Ovary (tissue), 9 donors: ENCODE results near the gene ZNF587. TPM values are rescaled to one million over a fixed set of nuclear protein-coding genes. Genes with fewer than 3 reads are reported as not detected.
A peak's percentile ranks its signal among the peaks of the same experiment; 100 is the strongest.
"Not testable (repeated sequence)": the region's sequence is repeated elsewhere in the genome, so short reads cannot be mapped to it uniquely, and the experiment has no call there.

ENCODE experiments used
- DNase-seq, 5 donors: peaks; one replicate each; pipeline ENCODE4 v3.0.0-alpha.2; 2019 to 2020
- H3K27ac ChIP-seq, 2 donors: fragments of 200-600 bp; one replicate each; pipeline versions ENCODE4 v1.5.1 to v1.8.0; 2019 to 2022
- H3K27me3 ChIP-seq: fragments of 200-600 bp; one replicate; pipeline ENCODE4 v1.8.0; 2022
- H3K36me3 ChIP-seq: fragments of 200-600 bp; sonication (generic); one replicate; pipeline ENCODE4 v1.5.1; 2019
- H3K4me1 ChIP-seq: one replicate; pipeline ENCODE4 v1.8.1; 2013; ENCODE audit warnings: mild to moderate bottlenecking, moderate library complexity; ENCODE audit not compliant: insufficient read depth
- H3K4me3 ChIP-seq: fragments of 200-600 bp; sonication (generic); one replicate; pipeline ENCODE4 v1.5.1; 2017
- H3K9me3 ChIP-seq, 2 donors: fragments of 200-600 bp in 1 of 2; sonication (generic) in 1 of 2; one replicate each; pipeline versions ENCODE4 v1.5.1 to v1.8.1; 2013 to 2019; ENCODE audit warnings: mild to moderate bottlenecking in 1 of 2, moderate library complexity in 1 of 2
- CTCF ChIP-seq, 3 donors: fragments of 450-650 bp in 2 of 3; fragments of 200-600 bp in 1 of 3; IDR thresholded peaks; one replicate each; pipeline versions ENCODE4 v1.5.1 to v1.8.0; 2016 to 2022; ENCODE audit warnings: antibody characterized with exemption in 3 of 3, mild to moderate bottlenecking in 1 of 3
- EP300 ChIP-seq: sonication (generic); formaldehyde crosslinking; IDR thresholded peaks from one replicate; pipeline ENCODE4 v1.6.1; 2017; ENCODE audit warnings: antibody characterized with exemption
- POLR2A ChIP-seq: fragments of 450-650 bp; IDR thresholded peaks from one replicate; pipeline ENCODE4 v1.6.1; 2017; ENCODE audit warnings: antibody characterized with exemption, mild to moderate bottlenecking, moderate library complexity
- WGBS, 3 donors: extraction: QIAGEN DNeasy Blood & Tissue Kit in 1 of 3; methylation state at CpG; one replicate each; pipeline versions ENCODE4 v1.1.5 to v1.1.7; 2013 to 2017; 5-methylcytosine and 5-hydroxymethylcytosine counted together
- intact Hi-C, 4 donors: fragments of 100-400 bp; cut with DNase I; formaldehyde crosslinking; loops; one replicate each; pipeline versions ENCODE4 v1.11.0 to v1.15.1; 2022 to 2023
- polyA plus RNA-seq, 2 donors: library from polyadenylated mRNA; stranded (reverse); fragments of 200-250 nt in 1 of 2; fragments of 350-450 nt in 1 of 2; fragmentation: Illumina TruSeq in 1 of 2; extraction: RNeasy Lipid Tissue Mini Kit (QIAGEN cat#74804) in 1 of 2; gene quantifications; one replicate each; pipeline ENCODE4 v1.2.3, GENCODE V29; 2013 to 2014
- total RNA-seq, 7 donors: library from RNA; depleted of rRNA in 2 of 7; stranded (reverse); fragments of >200 nt in 2 of 7; fragmentation: NEBNext Ultra II Directional in 3 of 7; extraction: Animal tissue kit (Norgen Biotek cat#: 25700) in 3 of 7; gene quantifications; one replicate each; pipeline versions ENCODE4 v1.1.0 to v1.2.4, GENCODE V29; 2016 to 2023
- donor health status: DM: no; HTN: no; CAD: no; lungs with moderate emphysema.
- donor health status: DM: no; HTN: no; CAD: no.
- donor health status: Bipolar disorder and iron deficiency.
- donor health status: DM: yes; HTN: yes; CAD: no.
- donor health status: DM: no; HTN: no; CAD: no.
- donor health status: DM: yes; HTN: yes; CAD: no.

ZNF587 gene
- total and polyA plus RNA-seq, 9 donors, result 12.3 to 41.6 (median 36.8) TPM

GRCh38 chr19:57803594-57804325, 45.9 kb upstream of the ZNF587 start:
- 0 to 3% (median 1%) methylated on average over 19 of the region's 19 CpGs for WGBS, 3 donors
- intact Hi-C loops, result no loop called here
- peaks cover 3% of the 10 kb centered on the region for H3K4me1 ChIP-seq
- peak overlapping the region; percentile 53 for H3K4me3 ChIP-seq
- no peaks in the 10 kb centered on the region for H3K27me3 ChIP-seq
- no peaks in the 10 kb centered on the region for H3K36me3 ChIP-seq
- peak in 3 of 5 donors; percentile 25 to 56 (median 52) for DNase-seq
- peak overlapping the region in 1 of 2 donors; percentile 19 for H3K27ac ChIP-seq
- TF ChIP-seq POLR2A (no peak), CTCF (IDR thresholded peaks at IDR 0.05) (no peak), EP300 (no peak)
- H3K9me3 ChIP-seq, result no peaks in the 10 kb centered on the region

GRCh38 chr19:57807541-57807940, 42.1 kb upstream of the ZNF587 start:
- 85 to 89% (median 88%) methylated on average over 2 of the region's 2 CpGs for WGBS, 3 donors
- no peak overlapping the region for H3K4me3 ChIP-seq
- H3K27me3 ChIP-seq, result no peaks in the 10 kb centered on the region
- intact Hi-C loops, result no loop called here
- H3K4me1 ChIP-seq, result peaks cover 2% of the 10 kb centered on the region
- H3K27ac ChIP-seq, result no peak overlapping the region
- no peaks in the 10 kb centered on the region for H3K36me3 ChIP-seq
- no peak for DNase-seq
- H3K9me3 ChIP-seq, result no peaks in the 10 kb centered on the region
- no peak for TF ChIP-seq POLR2A
- no peak for TF ChIP-seq CTCF (IDR thresholded peaks at IDR 0.05)
- no peak for TF ChIP-seq EP300

- H3K27ac ChIP-seq, H3K27me3 ChIP-seq, H3K9me3 ChIP-seq, intact Hi-C loops, H3K4me3 ChIP-seq, DNase-seq, H3K36me3 ChIP-seq, H3K4me1 ChIP-seq: not testable (repeated sequence)
- 75 to 78% (median 77%) methylated on average over 17 of the region's 17 CpGs for WGBS, 3 donors
These were observed 39.0 kb upstream of the ZNF587 start for GRCh38 chr19:57810410-57811295.

- Histone ChIP-seq H3K27ac (no peak overlapping the region), H3K4me3 (no peak overlapping the region), H3K4me1 (peaks cover 7% of the 10 kb centered on the region), H3K9me3 (no peaks in the 10 kb centered on the region), H3K36me3 (no peaks in the 10 kb centered on the region), H3K27me3 (no peaks in the 10 kb centered on the region)
- no peak for TF ChIP-seq CTCF (IDR thresholded peaks at IDR 0.05)
- no peak for TF ChIP-seq EP300
- TF ChIP-seq POLR2A, result no peak
- intact Hi-C loops, result no loop called here
- DNase-seq, result no peak
- WGBS, 3 donors, result 82 to 87% (median 85%) methylated on average over 3 of the region's 3 CpGs
These were observed 37.4 kb upstream of the ZNF587 start for GRCh38 chr19:57812226-57812625.

- 91 to 96% (median 92%) methylated on average over 13 of the region's 13 CpGs for WGBS, 3 donors
- H3K36me3 ChIP-seq, intact Hi-C loops, DNase-seq, H3K27ac ChIP-seq, H3K4me3 ChIP-seq, H3K27me3 ChIP-seq, H3K4me1 ChIP-seq, H3K9me3 ChIP-seq: not testable (repeated sequence)
These were observed 36.5 kb upstream of the ZNF587 start for GRCh38 chr19:57812975-57813820.
